ENCODE data around the gene NSG1.

DNA sequence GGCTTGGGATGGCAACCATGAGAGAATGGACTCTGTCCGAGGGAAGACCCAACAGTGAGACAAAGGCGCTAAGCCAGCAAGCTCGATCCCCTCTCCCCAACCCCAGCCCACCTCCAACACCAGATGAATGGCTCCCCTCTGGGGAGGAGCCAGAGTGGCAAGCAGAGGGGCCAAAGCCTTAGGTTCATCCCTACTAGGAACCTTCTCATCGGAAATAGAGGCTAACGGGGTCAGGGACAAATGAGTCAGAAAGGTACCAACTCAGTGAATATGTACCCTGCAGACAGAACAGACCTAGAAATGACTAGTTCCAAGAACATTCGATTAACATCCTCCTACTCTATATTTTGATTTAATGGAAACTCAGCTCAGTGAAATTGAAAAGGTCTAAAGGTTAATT lies 73.9 kb downstream of the NSG1 start:
- TF ChIP-seq CTCF (IDR thresholded peaks at IDR 0.05) (no peak), POLR2A (IDR thresholded peaks at IDR 0.05) (no peak), EP300 (IDR thresholded peaks at IDR 0.05) (no peak)
